K562 (cell line): ENCODE measurements around the gene GTPBP2. TPM values are rescaled to one million over a fixed set of nuclear protein-coding genes. Genes with fewer than 3 reads are reported as not detected.

Experiments
- ATAC-seq: fragments of 200-7000 bp; cut with Tn5 transposase; 3 replicates; pipeline ENCODE4 v1.9.1; 2020; ENCODE audit warnings: moderate library complexity
- BruUV-seq: library from RNA; stranded (reverse); fragments of 400-500 nt; replicated peaks from 2 replicates; lab custom pipeline; 2021; lab: Mats Ljungman, UMichigan
- CTCF ChIA-PET: fragments of 300-600 bp; formaldehyde crosslinking; extraction: SDS; loops from one replicate; lab custom pipeline; 2021; ENCODE audit warnings: low intra/inter-chr PET ratio; lab: Yijun Ruan, JAX
- POLR2A ChIA-PET: fragments of 300-600, 350-650 bp; sonication (Branson Sonifier 250); formaldehyde crosslinking; extraction: SDS; loops from one replicate; lab custom pipeline; 2021; ENCODE audit warnings: antibody characterized with exemption, inconsistent platforms; lab: Yijun Ruan, JAX
- DNase-seq, 4 experiments: peaks; one replicate each; pipeline versions ENCODE4 v3.0.0 to v3.0.0-alpha.2; 2011 to 2018; ENCODE audit warnings: low spot score in 3 of 4, mixed read lengths in 3 of 4; ENCODE audit errors: extremely low read depth in 1 of 4
- FAIRE-seq: peaks from 2 replicates; lab custom pipeline; 2011; peaks lifted over from hg19 to GRCh38; lab: Jason Lieb, UNC
- H2AFZ ChIP-seq: 2 replicates; pipeline ENCODE4 v1.6.0; 2011; ENCODE audit warnings: low read depth, low read length, control low read depth, inconsistent platforms
- H3K27ac ChIP-seq: fragments of 200-600 bp; 3 replicates; pipeline ENCODE4 v1.8.0; 2011; ENCODE audit warnings: low read depth, mild to moderate bottlenecking, control low read depth, inconsistent platforms, low read length, moderate library complexity, mixed read lengths; ENCODE audit errors: extremely low read depth
- H3K27me3 ChIP-seq, 2 experiments: fragments of 300-600 bp in 1 of 2; 2 replicates in 1 of 2; 3 replicates in 1 of 2; pipeline versions ENCODE4 v1.6.0 to v1.8.0; 2011; ENCODE audit warnings: inconsistent platforms in 2 of 2, low read length in 2 of 2, mild to moderate bottlenecking in 1 of 2, mixed read lengths in 1 of 2, moderate library complexity in 1 of 2; ENCODE audit not compliant: control insufficient read depth in 2 of 2, insufficient read depth in 2 of 2
- H3K36me3 ChIP-seq: fragments of 300-600 bp; 3 replicates; pipeline ENCODE4 v1.8.0; 2011; ENCODE audit warnings: mild to moderate bottlenecking, low read length, inconsistent platforms; ENCODE audit not compliant: control insufficient read depth, insufficient read depth
- H3K4me1 ChIP-seq, 2 experiments: fragments of 200-600 bp in 1 of 2; replicated peaks in 1 of 2; 2 replicates in 1 of 2; 3 replicates in 1 of 2; pipeline versions ENCODE4 v1.5.1 to v1.8.0; 2011; ENCODE audit warnings: inconsistent platforms in 2 of 2, low read length in 2 of 2, mild to moderate bottlenecking in 1 of 2, mixed read lengths in 1 of 2, moderate library complexity in 1 of 2; ENCODE audit not compliant: control insufficient read depth in 2 of 2, insufficient read depth in 2 of 2
- H3K4me2 ChIP-seq: 2 replicates; pipeline ENCODE4 v1.6.1; 2011; ENCODE audit warnings: low read length, control low read depth, inconsistent platforms, mixed read lengths; ENCODE audit not compliant: insufficient read depth
- H3K4me3 ChIP-seq: fragments of 200-600 bp; sonication (generic), shearing (Covaris generic); 2 replicates; pipeline ENCODE4 v1.5.1; 2016; ENCODE audit warnings: control low read depth, inconsistent platforms
- H3K79me2 ChIP-seq: fragments of 200-600 bp; 3 replicates; pipeline ENCODE4 v1.8.0; 2011; ENCODE audit warnings: low read length, inconsistent platforms; ENCODE audit not compliant: control insufficient read depth, insufficient read depth
- H3K9ac ChIP-seq, 2 experiments: 2 replicates each; pipeline versions ENCODE4 v1.6.0 to v1.6.1; 2011; ENCODE audit warnings: low read depth in 2 of 2, low read length in 2 of 2, control low read depth in 1 of 2, inconsistent platforms in 1 of 2, mild to moderate bottlenecking in 1 of 2, mixed read lengths in 1 of 2; ENCODE audit not compliant: insufficient read depth in 1 of 2
- H3K9me1 ChIP-seq: one replicate; pipeline ENCODE4 v1.6.0; 2011; ENCODE audit warnings: inconsistent platforms, mild to moderate bottlenecking, low read length, moderate library complexity; ENCODE audit not compliant: control insufficient read depth, insufficient read depth
- H3K9me3 ChIP-seq: replicated peaks from 2 replicates; pipeline ENCODE4 v1.5.1; 2011; ENCODE audit warnings: low read depth, low read length, inconsistent platforms; ENCODE audit not compliant: control insufficient read depth, insufficient read depth
- H4K20me1 ChIP-seq: replicated peaks from 2 replicates; pipeline ENCODE4 v1.6.1; 2011; ENCODE audit warnings: low read length, inconsistent platforms, mixed read lengths; ENCODE audit not compliant: control insufficient read depth, insufficient read depth
- EGR1 ChIP-seq: fragments of 450-650 bp; conservative IDR thresholded peaks from 2 replicates; pipeline ENCODE4 v1.6.1; 2017; ENCODE audit warnings: mild to moderate bottlenecking
- GMEB1 ChIP-seq: fragments of 250-450 bp; sonication (Bioruptor Pico); IDR thresholded peaks from 2 replicates; pipeline ENCODE4 v1.4.0; 2020; ENCODE audit warnings: mild to moderate bottlenecking
- NBN ChIP-seq: fragments of 450-650 bp; IDR thresholded peaks from 2 replicates; pipeline ENCODE4 v1.6.1; 2016; ENCODE audit warnings: low read depth, mild to moderate bottlenecking
- POLR2G ChIP-seq: fragments of 200-400 bp; formaldehyde crosslinking; IDR thresholded peaks from 2 replicates; pipeline ENCODE4 v1.6.1; 2017; ENCODE audit warnings: low read depth, mild to moderate bottlenecking, antibody characterized with exemption, low read length, moderate library complexity
- RBFOX2 ChIP-seq: fragments of 200-400 bp; formaldehyde crosslinking; IDR thresholded peaks from 2 replicates; pipeline ENCODE4 v1.6.1; 2017; ENCODE audit warnings: low read depth, mild to moderate bottlenecking, low read length, moderate library complexity
- RFX1 ChIP-seq: fragments of 450-650 bp; IDR thresholded peaks from 2 replicates; pipeline ENCODE4 v1.6.1; 2016; ENCODE audit warnings: mild to moderate bottlenecking, moderate library complexity
- SETDB1 ChIP-seq: IDR thresholded peaks from one replicate; pipeline ENCODE4 v1.6.1; 2012; ENCODE audit warnings: low read length, control low read depth, inconsistent platforms
- TOE1 ChIP-seq, 2 experiments: fragments of 450-650 bp in 1 of 2; sonication (generic) in 1 of 2; formaldehyde crosslinking in 1 of 2; IDR thresholded peaks; 2 replicates each; pipeline versions ENCODE4 v1.7.1 to v1.8.0; 2016 to 2022; ENCODE audit warnings: borderline replicate concordance in 2 of 2, mild to moderate bottlenecking in 2 of 2, antibody characterized with exemption in 1 of 2, inconsistent platforms in 1 of 2, low read depth in 1 of 2, missing genetic modification reagents in 1 of 2, moderate library complexity in 1 of 2
- USF2 ChIP-seq: sonication (generic); formaldehyde crosslinking; IDR thresholded peaks from 2 replicates; pipeline ENCODE4 v1.5.0; 2020; ENCODE audit warnings: missing genetic modification reagents
- ZNF318 ChIP-seq, 2 experiments: fragments of 450-650 bp; IDR thresholded peaks; 2 replicates each; pipeline ENCODE4 v1.6.1; 2016; ENCODE audit warnings: mild to moderate bottlenecking in 2 of 2, borderline replicate concordance in 1 of 2, low read depth in 1 of 2, moderate library complexity in 1 of 2
- WGBS: fragments of 100-300 bp; shearing (Covaris generic); methylation state at CpG from one replicate; pipeline ENCODE4 v1.1.6; 2016; ENCODE audit warnings: low coverage, mixed read lengths; ENCODE audit not compliant: insufficient coverage; ENCODE audit errors: missing lambda C conversion rate; 5-methylcytosine and 5-hydroxymethylcytosine counted together
- in situ Hi-C: fragments of 300-500 bp; cut with MboI; formaldehyde crosslinking; loops from 4 replicates; pipeline ENCODE4 v1.15.0; 2018; ENCODE audit warnings: inconsistent platforms, mixed read lengths
- intact Hi-C: fragments of 100-400 bp; cut with micrococcal nuclease; formaldehyde crosslinking; loops from 2 replicates; pipeline ENCODE4 v1.14.2; 2022
- polyA plus RNA-seq, 8 experiments: library from polyadenylated mRNA; depleted of rRNA in 4 of 8; stranded (reverse) in 5 of 8; unstranded in 3 of 8; fragments of >200 nt; fragmentation: Nextera tagmentation in 2 of 8; fragmentation: Illumina TruSeq in 1 of 8; extraction: Ambion mirVana in 2 of 8; extraction: Trizol in 1 of 8; gene quantifications; 2 replicates each; pipeline versions ENCODE4 v1.2.1 to v1.2.3, GENCODE V29; 2011 to 2014; ENCODE audit warnings: inconsistent platforms in 1 of 8, missing spikeins in 1 of 8
- total RNA-seq, 7 experiments: library from RNA; depleted of rRNA in 6 of 7; stranded (reverse); fragments of >200 nt in 6 of 7; fragmentation: Illumina TruSeq in 2 of 7; extraction: Trizol in 2 of 7; gene quantifications; 2 replicates each; pipeline versions ENCODE4 v1.2.1 to v1.2.3, GENCODE V29; 2011 to 2021; ENCODE audit warnings: low replicate concordance in 1 of 7

GTPBP2 gene
- total and polyA plus RNA-seq, 9 of the 15 experiments (the other 6 are each of a cell fraction or from before 2014, with no cell fraction given): 48.4 to 196 (median 111) TPM

GRCh38 chr6:43644940-43645612, 16.0 kb upstream of the GTPBP2 start, which contains the start of gene RSPH9:
Gene RSPH9, plus strand, starts transcription at chr6:43645036. Its CDS starts 63 bp downstream, at chr6:43645099.
- DNase-seq (peak in 2 of 4 experiments; percentile 52 to 64), FAIRE-seq (no peak), ATAC-seq (peak; percentile 24)
- in situ Hi-C loops (no loop called here), intact Hi-C loops (no loop called here)
- Histone ChIP-seq H3K9ac (no peak within 1 kb of the TSS), H3K4me3 (no peak within 1 kb of the TSS), H3K36me3 (peaks cover 27% of the 10 kb centered on the region), H3K4me1 (peaks cover 16 to 17% of the 10 kb centered on the region in 2 experiments), H3K9me3 (no peaks in the 10 kb centered on the region), H3K27ac (no peak within 1 kb of the TSS), H3K9me1 (no peaks in the 10 kb centered on the region), H3K4me2 (no peak within 1 kb of the TSS), H3K79me2 (peaks cover 22% of the 10 kb centered on the region), H2AFZ (no peak within 1 kb of the TSS), H3K27me3 (no peaks in the 10 kb centered on the region; a peak in 1 of 5 replicates), H4K20me1 (peaks cover 10% of the 10 kb centered on the region; the same call in 1 of the 2 replicates)
- no TSS peak for BruUV-seq
- ChIA-PET POLR2A (interaction anchor here (0.8 to 10.9 kb wide), 7 partner anchors 13 to 899 kb away, joined by 3 to 206 read pairs (median 5); partner anchors contain the start of genes GTPBP2, MAD2L1BP and TBCC), CTCF (no interaction called here)
- WGBS: 87% methylated on average over 29 of the region's 52 CpGs
- TF ChIP-seq RFX1 (peak; percentile 60; the same call in 1 of the 2 replicates), ZNF318 (IDR thresholded peaks at IDR 0.05; ENCODE audit: borderline replicate concordance in 1 of 2, low read depth in 1 of 2) (no peak), SETDB1 (no peak), RBFOX2 (peak; percentile 46; the same call in 1 of the 2 replicates), USF2 (CRISPR knock-in tag) (no peak), TOE1 (IDR thresholded peaks at IDR 0.05; ENCODE audit: borderline replicate concordance) (no peak), TOE1 (CRISPR knock-in tag; IDR thresholded peaks at IDR 0.05; ENCODE audit: borderline replicate concordance, low read depth) (no peak), NBN (no peak), EGR1 (no peak), POLR2G (0 out of 2 replicates have a peak, but pooled peaks have one; percentile 39), GMEB1 (CRISPR knock-in tag) (no peak)
